Skin epidermis (tissue), 12 donors: ENCODE measurements around the gene GABBR2.
A peak's percentile ranks its signal among the peaks of the same experiment; 100 is the strongest.
"Not testable (repeated sequence)": the region's sequence is repeated elsewhere in the genome, so short reads cannot be mapped to it uniquely, and the experiment has no call there.

Experiments used
- H3K27ac ChIP-seq, 21 experiments: fragments of 200-600 bp; sonication (generic) in 11 of 21; one replicate each; pipeline ENCODE4 v1.5.0; 2020; ENCODE audit warnings: mild to moderate bottlenecking in 3 of 21, inconsistent platforms in 2 of 21, moderate library complexity in 2 of 21
- H3K4me3 ChIP-seq, 7 experiments: fragments of 200-600 bp; sonication (generic) in 2 of 7; one replicate each; pipeline ENCODE4 v1.5.0; 2020; ENCODE audit warnings: inconsistent platforms in 2 of 7, mild to moderate bottlenecking in 2 of 7, moderate library complexity in 1 of 7

GABBR2 gene

GRCh38 chr9:98267556-98267955, 441.2 kb downstream of the GABBR2 start:
- H3K27ac ChIP-seq, H3K4me3 ChIP-seq: not testable (repeated sequence)

- no peak overlapping the region for H3K27ac ChIP-seq
- H3K4me3 ChIP-seq, result no peak overlapping the region
Measured at GRCh38 chr9:98264516-98264915, 444.2 kb downstream of the GABBR2 start.

GRCh38 chr9:98263482-98264357, 445.0 kb downstream of the GABBR2 start:
- Histone ChIP-seq H3K27ac (no peak overlapping the region), H3K4me3 (no peak overlapping the region)

GRCh38 chr9:98263080-98263479, 445.7 kb downstream of the GABBR2 start:
- Histone ChIP-seq H3K4me3 (no peak overlapping the region), H3K27ac (no peak overlapping the region)

GRCh38 chr9:98262056-98262455, 446.7 kb downstream of the GABBR2 start:
- no peak overlapping the region for H3K4me3 ChIP-seq

GRCh38 chr9:98260635-98261034, 448.1 kb downstream of the GABBR2 start:
- Histone ChIP-seq H3K27ac (no peak overlapping the region), H3K4me3 (no peak overlapping the region)

More at GRCh38 chr9:98262056-98262455, 446.7 kb downstream of the GABBR2 start:
- H3K27ac ChIP-seq, result no peak overlapping the region

- Histone ChIP-seq H3K27ac (no peak overlapping the region), H3K4me3 (no peak overlapping the region)
Measured at GRCh38 chr9:98259791-98260190, 448.9 kb downstream of the GABBR2 start.

GRCh38 chr9:98256756-98257155, 452.0 kb downstream of the GABBR2 start:
- peak overlapping the region; percentile 59 to 97 (median 90) for H3K4me3 ChIP-seq

GRCh38 chr9:98255578-98256296, 453.0 kb downstream of the GABBR2 start, which contains the start of gene TBC1D2:
TSS of gene TBC1D2 (minus strand) at chr9:98255649. CDS start at chr9:98255541, 108 bp downstream.
- Histone ChIP-seq H3K27ac (peak within 1 kb of the TSS; percentile 76 to 99 (median 95)), H3K4me3 (peak within 1 kb of the TSS; percentile 59 to 97 (median 90))

More at GRCh38 chr9:98256756-98257155, 452.0 kb downstream of the GABBR2 start:
- H3K27ac ChIP-seq, result peak overlapping the region; percentile 76 to 99 (median 95)

- peak overlapping the region; percentile 76 to 99 (median 95) for H3K27ac ChIP-seq
Measured at GRCh38 chr9:98255061-98255577, 453.6 kb downstream of the GABBR2 start.

GRCh38 chr9:98254228-98255060, 454.3 kb downstream of the GABBR2 start:
- Histone ChIP-seq H3K27ac (peak overlapping the region in 19 of 21 experiments; percentile 86 to 99 (median 95)), H3K4me3 (peak overlapping the region; percentile 59 to 97 (median 90))

More at GRCh38 chr9:98255061-98255577, 453.6 kb downstream of the GABBR2 start:
- H3K4me3 ChIP-seq, result peak overlapping the region; percentile 59 to 97 (median 90)

- H3K4me3 ChIP-seq, result peak overlapping the region in 6 of 7 experiments; percentile 59 to 97 (median 81)
- H3K27ac ChIP-seq, result peak overlapping the region in 8 of 21 experiments; percentile 1 to 65 (median 34)
Measured at GRCh38 chr9:98253565-98253964, 455.2 kb downstream of the GABBR2 start.

- Histone ChIP-seq H3K27ac (peak overlapping the region in 13 of 21 experiments; percentile 8 to 85 (median 57)), H3K4me3 (no peak overlapping the region)
Measured at GRCh38 chr9:98251551-98251950, 457.2 kb downstream of the GABBR2 start.

GRCh38 chr9:98249771-98250170, 459.0 kb downstream of the GABBR2 start:
- H3K27ac ChIP-seq, result peak overlapping the region in 17 of 21 experiments; percentile 31 to 89 (median 74)

GRCh38 chr9:98248737-98249474, 459.8 kb downstream of the GABBR2 start:
- Histone ChIP-seq H3K27ac (peak overlapping the region in 20 of 21 experiments; percentile 31 to 90 (median 81)), H3K4me3 (no peak overlapping the region)

More at GRCh38 chr9:98249771-98250170, 459.0 kb downstream of the GABBR2 start:
- no peak overlapping the region for H3K4me3 ChIP-seq

GRCh38 chr9:98247831-98248657, 460.7 kb downstream of the GABBR2 start:
- Histone ChIP-seq H3K4me3 (no peak overlapping the region), H3K27ac (peak overlapping the region; percentile 31 to 90 (median 80))

GRCh38 chr9:98242426-98242825, 466.3 kb downstream of the GABBR2 start:
- H3K27ac ChIP-seq, result no peak overlapping the region
- H3K4me3 ChIP-seq, result no peak overlapping the region
